ENCODE results near the gene ACOT4.
"Not testable (repeated sequence)": the region's sequence is repeated elsewhere in the genome, so short reads cannot be mapped to it uniquely, and the experiment has no call there.

DNA sequence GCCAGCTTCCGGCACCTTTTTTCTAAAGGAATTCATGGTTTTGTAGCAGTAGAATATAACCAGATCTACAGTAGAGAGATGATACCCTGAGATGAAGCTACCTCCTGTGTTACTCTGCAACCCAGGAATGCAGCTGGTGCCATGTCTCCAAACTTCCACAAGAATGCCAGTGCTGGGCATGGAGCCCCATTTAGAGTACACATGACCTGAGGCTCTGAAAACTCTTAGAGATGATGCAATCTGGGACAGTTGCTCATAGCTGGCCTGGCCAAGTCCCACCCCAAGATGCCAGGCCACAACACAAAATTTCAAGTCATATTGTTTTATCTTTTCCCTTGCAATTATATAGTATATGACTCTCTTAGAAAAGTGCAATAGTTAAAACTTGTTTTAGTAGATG lies 46.3 kb upstream of the ACOT4 start:
- TF ChIP-seq, protein P1, sequence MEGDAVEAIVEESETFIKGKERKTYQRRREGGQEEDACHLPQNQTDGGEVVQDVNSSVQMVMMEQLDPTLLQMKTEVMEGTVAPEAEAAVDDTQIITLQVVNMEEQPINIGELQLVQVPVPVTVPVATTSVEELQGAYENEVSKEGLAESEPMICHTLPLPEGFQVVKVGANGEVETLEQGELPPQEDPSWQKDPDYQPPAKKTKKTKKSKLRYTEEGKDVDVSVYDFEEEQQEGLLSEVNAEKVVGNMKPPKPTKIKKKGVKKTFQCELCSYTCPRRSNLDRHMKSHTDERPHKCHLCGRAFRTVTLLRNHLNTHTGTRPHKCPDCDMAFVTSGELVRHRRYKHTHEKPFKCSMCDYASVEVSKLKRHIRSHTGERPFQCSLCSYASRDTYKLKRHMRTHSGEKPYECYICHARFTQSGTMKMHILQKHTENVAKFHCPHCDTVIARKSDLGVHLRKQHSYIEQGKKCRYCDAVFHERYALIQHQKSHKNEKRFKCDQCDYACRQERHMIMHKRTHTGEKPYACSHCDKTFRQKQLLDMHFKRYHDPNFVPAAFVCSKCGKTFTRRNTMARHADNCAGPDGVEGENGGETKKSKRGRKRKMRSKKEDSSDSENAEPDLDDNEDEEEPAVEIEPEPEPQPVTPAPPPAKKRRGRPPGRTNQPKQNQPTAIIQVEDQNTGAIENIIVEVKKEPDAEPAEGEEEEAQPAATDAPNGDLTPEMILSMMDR (conservative IDR thresholded peaks at IDR 0.05; ENCODE audit: low read length), result not testable (repeated sequence)
- not testable (repeated sequence) for TF ChIP-seq EZH2phosphoT487 (IDR thresholded peaks at IDR 0.05; ENCODE audit: borderline replicate concordance, low read depth, low read length)

Measured in OCI-LY7 (cell line).